DND-41 (cell line): Measurements from ENCODE around the gene RBPJ.

Experiments
- CTCF ChIP-seq: IDR thresholded peaks from 2 replicates; pipeline ENCODE4 v1.5.1; 2012; ENCODE audit warnings: borderline replicate concordance, low read length, moderate library complexity, mild to moderate bottlenecking; ENCODE audit not compliant: poor library complexity, severe bottlenecking; ENCODE audit errors: extremely low read depth
- EZH2 ChIP-seq: IDR thresholded peaks from 3 replicates; pipeline ENCODE4 v1.6.1; 2012; ENCODE audit warnings: borderline replicate concordance, low read depth, mild to moderate bottlenecking, moderate library complexity, low read length, inconsistent platforms; ENCODE audit not compliant: severe bottlenecking

DNA sequence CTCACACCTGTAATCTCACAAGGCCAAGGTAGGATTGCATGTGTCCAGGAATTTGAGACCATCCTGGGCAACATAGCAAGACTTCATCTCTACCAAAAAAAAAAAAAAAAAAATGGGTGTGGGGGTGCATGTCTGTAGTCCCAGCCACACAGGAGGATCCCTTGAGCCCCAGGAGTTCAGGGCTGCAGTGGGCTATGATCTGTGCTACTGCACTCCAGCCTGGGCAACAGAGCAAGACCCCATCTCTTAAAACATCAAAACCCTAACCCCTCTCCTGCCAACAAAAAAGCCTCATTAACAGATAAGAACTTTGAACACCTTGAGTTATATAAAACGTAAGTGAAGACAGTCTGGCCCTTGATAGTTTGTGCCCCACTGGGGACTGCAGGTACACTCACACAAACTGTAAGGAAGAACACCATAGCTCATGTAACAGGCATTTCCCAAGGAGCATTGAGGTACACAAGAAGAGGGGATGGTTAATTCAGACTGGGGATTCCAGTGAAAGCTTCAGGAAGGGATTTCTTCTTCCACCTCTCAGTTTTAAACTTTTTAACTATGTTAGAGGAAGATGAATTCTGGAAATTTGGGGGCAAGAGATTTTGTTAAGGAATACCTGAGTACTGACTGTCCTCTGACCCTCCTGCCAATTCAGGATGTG is 34.7 kb downstream of the RBPJ start:
- TF ChIP-seq CTCF (no peak), EZH2 (no peak)
